ENCODE results near the gene ABR.

GRCh38 chr17:1008008-1008761, 171.6 kb downstream of the ABR start:
- TF ChIP-seq, protein P1, sequence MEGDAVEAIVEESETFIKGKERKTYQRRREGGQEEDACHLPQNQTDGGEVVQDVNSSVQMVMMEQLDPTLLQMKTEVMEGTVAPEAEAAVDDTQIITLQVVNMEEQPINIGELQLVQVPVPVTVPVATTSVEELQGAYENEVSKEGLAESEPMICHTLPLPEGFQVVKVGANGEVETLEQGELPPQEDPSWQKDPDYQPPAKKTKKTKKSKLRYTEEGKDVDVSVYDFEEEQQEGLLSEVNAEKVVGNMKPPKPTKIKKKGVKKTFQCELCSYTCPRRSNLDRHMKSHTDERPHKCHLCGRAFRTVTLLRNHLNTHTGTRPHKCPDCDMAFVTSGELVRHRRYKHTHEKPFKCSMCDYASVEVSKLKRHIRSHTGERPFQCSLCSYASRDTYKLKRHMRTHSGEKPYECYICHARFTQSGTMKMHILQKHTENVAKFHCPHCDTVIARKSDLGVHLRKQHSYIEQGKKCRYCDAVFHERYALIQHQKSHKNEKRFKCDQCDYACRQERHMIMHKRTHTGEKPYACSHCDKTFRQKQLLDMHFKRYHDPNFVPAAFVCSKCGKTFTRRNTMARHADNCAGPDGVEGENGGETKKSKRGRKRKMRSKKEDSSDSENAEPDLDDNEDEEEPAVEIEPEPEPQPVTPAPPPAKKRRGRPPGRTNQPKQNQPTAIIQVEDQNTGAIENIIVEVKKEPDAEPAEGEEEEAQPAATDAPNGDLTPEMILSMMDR (IDR thresholded peaks at IDR 0.05; ENCODE audit: low read length): no peak
- TF ChIP-seq EZH2phosphoT487 (IDR thresholded peaks at IDR 0.05; ENCODE audit: low read length): no peak

Data from MM.1S (cell line).